Heart right ventricle (tissue), 16 donors: ENCODE measurements around the gene SETBP1. TPM values are rescaled to one million over a fixed set of nuclear protein-coding genes. Genes with fewer than 3 reads are reported as not detected.

ENCODE experiments used
- ATAC-seq, 8 donors: fragments of 200-7000 bp; cut with Tn5 transposase; one replicate each; pipeline ENCODE4 v1.9.1; 2020; ENCODE audit warnings: mild to moderate bottlenecking in 8 of 8, moderate library complexity in 8 of 8, moderate number of reproducible peaks in 1 of 8
- DNase-seq, 2 donors: peaks; one replicate each; pipeline ENCODE4 v3.0.0-alpha.2; 2020
- H3K27ac ChIP-seq, 10 donors: fragments of 200-600 bp; sonication (generic) in 2 of 10; one replicate each; pipeline versions ENCODE4 v1.5.0 to v1.8.0; 2020 to 2022; ENCODE audit warnings: mild to moderate bottlenecking in 3 of 10
- H3K27me3 ChIP-seq, 7 donors: fragments of 200-600 bp; one replicate each; pipeline ENCODE4 v1.8.0; 2021 to 2022; ENCODE audit warnings: mild to moderate bottlenecking in 2 of 7
- H3K36me3 ChIP-seq, 9 donors: fragments of 200-600 bp; sonication (generic) in 1 of 9; one replicate each; pipeline versions ENCODE4 v1.5.0 to v1.8.0; 2020 to 2022; ENCODE audit warnings: mild to moderate bottlenecking in 2 of 9
- H3K4me1 ChIP-seq, 9 donors: fragments of 200-600 bp; sonication (generic) in 1 of 9; one replicate each; pipeline versions ENCODE4 v1.5.0 to v1.8.0; 2020 to 2022; ENCODE audit warnings: mild to moderate bottlenecking in 4 of 9
- H3K4me3 ChIP-seq, 10 donors: fragments of 200-600 bp; sonication (generic) in 2 of 10; one replicate each; pipeline versions ENCODE4 v1.5.0 to v1.8.0; 2020 to 2022; ENCODE audit warnings: mild to moderate bottlenecking in 7 of 10, moderate library complexity in 2 of 10
- H3K9me3 ChIP-seq, 11 donors: fragments of 200-600 bp in 10 of 11; sonication (generic) in 2 of 11; one replicate each; pipeline versions ENCODE4 v1.5.0 to v1.8.0; 2013 to 2022; ENCODE audit warnings: mild to moderate bottlenecking in 2 of 11, control low read depth in 1 of 11, moderate library complexity in 1 of 11
- WGBS, 2 donors: extraction: QIAGEN DNeasy Blood & Tissue Kit; methylation state at CpG; one replicate each; pipeline ENCODE4 v1.1.7; 2013; ENCODE audit warnings: inconsistent platforms in 1 of 2; 5-methylcytosine and 5-hydroxymethylcytosine counted together
- intact Hi-C, 10 donors: fragments of 100-400 bp; cut with DNase I; formaldehyde crosslinking; loops; one replicate each; pipeline versions ENCODE4 v1.11.1 to v1.14.2; 2022
- polyA plus RNA-seq, 2 donors: library from polyadenylated mRNA; stranded (reverse); fragments of 200-250 nt; gene quantifications; one replicate each; pipeline ENCODE4 v1.2.3, GENCODE V29; 2013
- total RNA-seq, 10 donors: library from RNA; stranded (reverse); fragmentation: NEBNext Ultra II Directional in 3 of 10; extraction: Animal tissue kit (Norgen Biotek cat#: 25700) in 3 of 10; gene quantifications; one replicate each; pipeline versions ENCODE4 v1.2.1 to v1.2.4, GENCODE V29; 2021 to 2023
- TF ChIP-seq, protein P1 (sequence below), 9 donors: fragments of 200-600 bp; sonication (generic) in 2 of 9; IDR thresholded peaks; one replicate each; pipeline versions ENCODE4 v1.5.0 to v1.8.0; 2021 to 2022; ENCODE audit warnings: antibody characterized with exemption in 9 of 9, mild to moderate bottlenecking in 5 of 9, moderate library complexity in 1 of 9
- donor health status: Arrhythmogenic right ventricular cardiomyopathy.
- donor health status: ischemic (EF 13 %, LVEDD 7.1; RV severe dilation, severe dysfunction).
- donor health status: healthy with polysubstance abuse.
- donor health status: DM: no; HTN: yes; CAD: no.
- donor health status: DM: no; HTN: no; CAD: no.
- donor health status: ischemic (EF 25% LVEDD 6.9; RV normal size, moderate dysfunction).
- donor health status: ischemic (EF 25% LVEDD 5.7; RV mildly dilated, moderate dysfunction).
- donor health status: healthy.
- donor health status: DM: yes; HTN: yes; CAD: no.
- donor health status: Ischemic cardiomyopathy.
- donor health status: ischemic (EF 35%, LVEDD 5.7; RV mildly dilated, moderate dysfunction).
- donor health status: nonischemic (EF 11% LVEDD 7.7; RV severe dilation, severe dysfunction).
- donor health status: DM: yes; HTN: yes; CAD: no.
- donor health status: PGD.
- donor health status: ischemic (EF 29% LVEDD 5.4; RV normal size, mild dysfunction).
- donor health status: nonischemic (EF 23%, LVEDD 6.1; RV moderate dilation, normal function).

The SETBP1 gene
- total and polyA plus RNA-seq, 12 donors = 0.71 to 12.2 (median 6.1) TPM

DNA sequence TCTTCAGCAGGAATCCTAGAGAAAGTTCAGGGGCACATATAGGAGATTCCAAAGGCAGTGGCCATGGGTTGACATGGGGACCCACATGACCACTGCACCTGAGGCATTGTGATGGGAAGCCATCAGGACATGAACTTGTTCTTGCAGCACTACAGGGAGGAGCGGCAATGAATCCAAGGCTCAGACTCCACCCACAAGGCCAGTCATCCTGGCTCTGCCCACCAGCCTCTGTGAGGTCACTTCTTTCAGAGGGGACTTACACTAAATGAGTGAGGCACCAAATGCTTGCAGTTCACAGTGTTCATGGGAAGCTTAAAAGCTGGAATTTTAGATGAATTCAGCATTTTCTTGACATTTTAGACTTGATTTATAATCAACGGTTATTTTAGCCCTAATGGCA lies 254.2 kb downstream of the SETBP1 start:
- Histone ChIP-seq H3K27me3 (no peaks in the 10 kb centered on the region), H3K27ac (no peak overlapping the region), H3K4me3 (no peak overlapping the region), H3K36me3 (no peaks in the 10 kb centered on the region), H3K4me1 (peaks cover 0 to 14% (median 12%) of the 10 kb centered on the region in 9 donors), H3K9me3 (peaks cover 0 to 37% (median 16%) of the 10 kb centered on the region in 11 donors)
- TF ChIP-seq, protein P1, sequence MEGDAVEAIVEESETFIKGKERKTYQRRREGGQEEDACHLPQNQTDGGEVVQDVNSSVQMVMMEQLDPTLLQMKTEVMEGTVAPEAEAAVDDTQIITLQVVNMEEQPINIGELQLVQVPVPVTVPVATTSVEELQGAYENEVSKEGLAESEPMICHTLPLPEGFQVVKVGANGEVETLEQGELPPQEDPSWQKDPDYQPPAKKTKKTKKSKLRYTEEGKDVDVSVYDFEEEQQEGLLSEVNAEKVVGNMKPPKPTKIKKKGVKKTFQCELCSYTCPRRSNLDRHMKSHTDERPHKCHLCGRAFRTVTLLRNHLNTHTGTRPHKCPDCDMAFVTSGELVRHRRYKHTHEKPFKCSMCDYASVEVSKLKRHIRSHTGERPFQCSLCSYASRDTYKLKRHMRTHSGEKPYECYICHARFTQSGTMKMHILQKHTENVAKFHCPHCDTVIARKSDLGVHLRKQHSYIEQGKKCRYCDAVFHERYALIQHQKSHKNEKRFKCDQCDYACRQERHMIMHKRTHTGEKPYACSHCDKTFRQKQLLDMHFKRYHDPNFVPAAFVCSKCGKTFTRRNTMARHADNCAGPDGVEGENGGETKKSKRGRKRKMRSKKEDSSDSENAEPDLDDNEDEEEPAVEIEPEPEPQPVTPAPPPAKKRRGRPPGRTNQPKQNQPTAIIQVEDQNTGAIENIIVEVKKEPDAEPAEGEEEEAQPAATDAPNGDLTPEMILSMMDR (IDR thresholded peaks at IDR 0.05) = no peak
- intact Hi-C loops = no loop called here
- ATAC-seq = no peak
- no peak for DNase-seq
- WGBS, 2 donors = 92 to 94% methylated on average over 2 of the region's 2 CpGs

- H3K9me3 ChIP-seq = peaks cover 0 to 34% (median 16%) of the 10 kb centered on the region in 11 donors
These were observed 254.8 kb downstream of the SETBP1 start for GRCh38 chr18:44935455-44935854.

GRCh38 chr18:44936485-44936884 lies 255.8 kb downstream of the SETBP1 start:
- WGBS, 2 donors = 46 to 62% methylated on average over 6 of the region's 6 CpGs
- DNase-seq (no peak), ATAC-seq (peak in 2 of 8 donors; percentile 56 to 67)
- peaks cover 0 to 14% (median 12%) of the 10 kb centered on the region in 9 donors for H3K4me1 ChIP-seq
- no peak overlapping the region for H3K27ac ChIP-seq
- intact Hi-C loops = no loop called here
- no peak overlapping the region for H3K4me3 ChIP-seq
- H3K9me3 ChIP-seq = peaks cover 0 to 29% (median 13%) of the 10 kb centered on the region in 11 donors
- H3K36me3 ChIP-seq = no peaks in the 10 kb centered on the region
- H3K27me3 ChIP-seq = no peaks in the 10 kb centered on the region
- TF ChIP-seq, protein P1 (IDR thresholded peaks at IDR 0.05) = no peak

More at GRCh38 chr18:44935455-44935854, 254.8 kb downstream of the SETBP1 start:
- no peak for ATAC-seq
- no peak overlapping the region for H3K27ac ChIP-seq
- H3K4me1 ChIP-seq = peaks cover 0 to 14% (median 12%) of the 10 kb centered on the region in 9 donors
- no peaks in the 10 kb centered on the region for H3K36me3 ChIP-seq
- no peaks in the 10 kb centered on the region for H3K27me3 ChIP-seq
- no peak for DNase-seq
- TF ChIP-seq, protein P1 (IDR thresholded peaks at IDR 0.05) = no peak
- H3K4me3 ChIP-seq = no peak overlapping the region
- intact Hi-C loops = no loop called here

- DNase-seq (no peak), ATAC-seq (peak in 6 of 8 donors; percentile 43 to 58 (median 52))
- TF ChIP-seq, protein P1 (IDR thresholded peaks at IDR 0.05) = no peak
- Histone ChIP-seq H3K27ac (no peak overlapping the region), H3K36me3 (no peaks in the 10 kb centered on the region), H3K9me3 (peaks cover 0 to 13% (median 6%) of the 10 kb centered on the region in 11 donors), H3K4me3 (peak overlapping the region in 4 of 10 donors; percentile 10 to 23 (median 17)), H3K4me1 (peaks cover 0 to 16% (median 13%) of the 10 kb centered on the region in 9 donors), H3K27me3 (no peaks in the 10 kb centered on the region)
- WGBS, 2 donors = 14 to 17% methylated on average over 12 of the region's 12 CpGs
- intact Hi-C loops = no loop called here
These were observed 257.5 kb downstream of the SETBP1 start for GRCh38 chr18:44937960-44938719.
